Inflammatory macrophage (primary cell): ENCODE measurements around the gene GADD45GIP1.
"Not testable (repeated sequence)": the region's sequence is repeated elsewhere in the genome, so short reads cannot be mapped to it uniquely, and the experiment has no call there.

Experiments
- DNase-seq, 2 donors: peaks; one replicate each; pipeline ENCODE4 v3.0.0-alpha.2; 2020 to 2022

Gene GADD45GIP1

GRCh38 chr19:12938779-12939601 lies 18.0 kb downstream of the GADD45GIP1 start:
- DNase-seq = peak; percentile 57 to 80

GRCh38 chr19:12937927-12938778 lies 18.9 kb downstream of the GADD45GIP1 start, which contains the start of gene CALR:
CALR (plus strand) TSS chr19:12938609; CDS start chr19:12938680, 71 bp downstream.
- DNase-seq = peak; percentile 100

- DNase-seq = peak; percentile 58 to 64
Measured at GRCh38 chr19:12937093-12937926, 19.7 kb downstream of the GADD45GIP1 start.

- DNase-seq = peak in 1 of 2 donors; percentile 14
Measured at GRCh38 chr19:12936582-12936981, 20.4 kb downstream of the GADD45GIP1 start.

- no peak for DNase-seq
Measured at GRCh38 chr19:12935071-12935470, 22.0 kb downstream of the GADD45GIP1 start.

DNA sequence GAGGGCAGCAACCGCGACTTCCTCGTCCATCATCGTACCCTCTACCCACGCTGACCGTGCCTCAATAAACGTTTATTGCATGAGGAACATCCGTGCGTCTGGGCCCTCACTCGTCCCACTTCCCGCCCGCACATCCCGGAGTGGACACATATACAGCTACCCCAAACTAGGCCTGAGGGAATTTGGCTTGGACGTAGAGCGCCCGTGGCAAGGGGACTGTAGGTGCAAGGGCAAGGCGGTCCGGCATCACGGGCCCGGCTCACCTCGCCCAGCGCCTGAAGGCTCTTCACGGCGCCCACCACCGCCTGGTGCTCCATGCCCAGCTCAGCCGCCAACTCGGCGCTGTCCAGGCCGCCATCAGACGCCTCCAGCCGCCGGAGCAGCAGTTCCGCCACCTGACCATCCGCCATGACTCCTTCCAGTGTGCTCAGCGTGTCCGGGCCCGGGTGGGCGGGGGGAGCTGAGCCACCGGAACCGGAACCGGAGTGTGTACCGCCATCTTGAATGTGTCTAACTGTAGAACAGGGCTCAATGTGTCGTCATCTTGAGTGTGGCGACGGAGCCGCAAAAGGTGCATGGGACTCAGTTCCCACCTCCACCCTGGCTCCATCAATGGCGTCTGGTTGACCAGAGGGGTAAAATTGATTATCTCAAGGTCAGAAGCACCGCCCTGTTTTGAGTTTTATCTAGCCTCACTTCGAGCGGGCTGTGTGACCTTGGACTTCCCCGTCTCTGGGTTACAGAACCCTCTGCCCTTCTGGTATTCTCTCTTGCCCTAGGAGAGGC lies 23.5 kb downstream of the GADD45GIP1 start, which contains the start of gene FARSA:
TSS of gene FARSA (minus strand) at position 425 of the 786 bp plus-strand sequence. CDS start at position 410, 15 bp downstream.
- peak; percentile 93 to 96 for DNase-seq

DNA sequence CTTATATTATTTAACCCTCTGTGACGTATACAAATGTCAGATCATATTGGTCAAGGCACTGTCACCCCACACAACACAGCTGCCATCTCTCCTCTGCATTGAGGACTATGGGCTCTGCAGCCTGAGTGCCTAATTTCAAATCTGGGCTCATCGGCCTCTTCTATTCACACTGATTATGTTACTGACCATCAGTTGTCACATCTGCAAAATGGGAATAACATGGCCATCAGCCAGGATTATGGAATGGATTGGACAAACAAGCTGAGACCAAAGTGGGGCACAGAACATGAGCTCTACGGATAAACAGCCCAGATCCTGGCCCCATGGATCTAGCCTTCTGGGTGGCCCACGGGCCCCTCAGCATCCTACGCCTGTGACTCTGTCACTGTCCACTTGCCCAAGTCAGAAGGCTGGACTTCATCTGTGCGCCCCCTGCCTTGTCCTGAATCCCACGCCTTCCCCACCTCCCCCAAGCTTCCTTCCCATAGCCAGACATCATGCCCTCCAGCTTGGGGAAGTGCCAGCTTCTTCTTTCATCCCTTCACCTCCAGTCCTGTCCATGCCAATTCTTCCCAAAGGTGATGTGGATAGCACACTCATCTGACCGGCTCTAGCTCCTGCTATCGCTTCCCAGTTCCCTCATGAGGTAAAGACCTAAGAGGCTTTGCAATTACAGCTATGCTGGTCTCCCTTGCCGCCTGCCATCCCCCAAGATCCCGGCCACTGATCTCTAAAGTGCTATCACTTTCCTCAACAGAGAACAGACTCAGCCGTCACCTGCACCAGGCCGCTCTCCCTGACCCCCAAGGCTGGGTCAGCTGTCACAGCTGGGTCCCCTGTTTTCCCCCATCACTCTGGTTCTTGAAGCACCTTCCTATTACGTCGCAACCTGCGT lies 24.4 kb downstream of the GADD45GIP1 start:
- DNase-seq = peak; percentile 29 to 61

DNA sequence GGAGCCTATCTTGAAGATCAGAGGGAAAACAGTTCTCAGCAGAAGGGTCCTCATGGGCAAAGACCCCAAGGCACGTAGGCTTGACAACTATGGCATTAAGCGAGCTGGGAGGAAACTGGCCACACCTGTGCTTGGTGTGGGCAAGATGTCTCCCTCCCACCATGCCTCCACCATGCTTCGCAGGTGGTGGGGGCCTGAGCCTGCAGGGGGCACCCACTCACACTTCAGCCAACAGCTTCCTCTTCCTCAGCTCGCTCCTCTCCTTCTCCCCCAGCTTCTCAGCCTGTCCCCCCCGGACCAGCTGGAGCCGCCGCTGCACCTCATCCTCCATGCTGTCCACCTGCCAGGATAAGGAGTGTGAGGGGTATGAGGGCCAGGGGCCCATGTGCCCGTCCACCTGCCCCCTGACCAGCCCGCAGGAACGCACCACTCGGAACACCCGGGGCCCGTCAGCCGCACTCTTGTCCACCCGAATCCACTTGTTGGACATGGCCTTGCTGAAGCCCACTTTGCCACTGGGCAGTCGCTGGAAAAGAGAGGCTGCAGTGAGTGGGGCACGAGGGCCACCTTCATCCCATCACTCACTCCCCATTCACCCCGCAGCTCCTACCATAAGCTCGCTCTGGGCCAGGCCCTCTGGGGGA lies 26.9 kb downstream of the GADD45GIP1 start:
- DNase-seq = no peak

DNA sequence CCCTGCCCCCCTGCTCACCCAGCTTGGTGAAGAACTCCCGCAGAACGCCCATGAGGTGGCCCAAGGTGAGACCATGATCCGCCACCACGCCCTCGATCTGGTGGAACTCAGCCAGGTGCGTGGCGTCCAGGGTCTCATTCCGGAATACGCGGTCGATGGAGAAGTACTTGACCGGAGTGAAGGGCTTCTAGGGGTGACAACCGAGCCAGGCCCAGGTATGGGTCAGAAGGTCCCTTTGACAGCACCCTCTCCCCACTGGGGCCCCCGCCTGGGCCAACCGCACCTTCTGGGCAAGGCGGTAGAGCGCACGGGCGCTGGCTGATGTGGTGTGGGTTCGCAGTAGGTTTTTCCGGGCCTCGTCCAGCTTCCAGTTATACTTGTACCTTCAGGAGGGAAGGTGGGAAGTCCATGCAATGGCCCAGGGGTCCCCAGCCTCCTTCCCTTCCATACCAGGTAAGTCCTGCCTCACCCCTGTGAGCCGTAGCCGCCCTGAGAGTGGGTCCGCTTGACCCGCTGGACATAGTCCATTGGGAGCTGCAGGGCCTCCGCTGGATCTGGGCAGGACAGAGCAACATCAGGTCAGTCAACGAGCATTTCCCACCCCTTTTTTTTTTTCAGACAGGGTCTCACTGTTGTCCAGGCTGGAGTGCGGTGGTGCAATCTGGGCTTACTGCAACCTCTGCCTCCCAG lies 32.3 kb downstream of the GADD45GIP1 start:
- no peak for DNase-seq

GRCh38 chr19:12922959-12923358 lies 34.1 kb downstream of the GADD45GIP1 start:
- no peak for DNase-seq

DNA sequence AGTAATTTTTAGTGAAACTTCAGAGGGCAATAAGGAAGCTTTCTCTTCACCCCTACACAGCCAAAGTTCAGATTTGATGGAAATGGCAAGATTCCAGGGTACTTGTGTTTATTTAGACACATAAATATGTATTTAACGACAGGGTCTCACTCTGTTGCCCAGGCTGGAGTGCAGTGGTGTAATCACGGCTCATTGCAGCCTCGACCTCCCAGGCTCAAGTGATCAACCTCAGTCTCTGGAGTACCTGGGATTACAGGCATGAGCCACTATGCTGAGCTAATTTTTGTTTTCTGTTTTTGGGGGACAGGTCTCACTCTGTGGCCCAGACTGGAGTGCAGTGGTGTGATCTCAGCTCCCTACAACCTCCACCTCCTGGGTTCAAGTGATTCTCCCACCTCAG lies 36.0 kb downstream of the GADD45GIP1 start:
- DNase-seq = no peak

GRCh38 chr19:12918253-12918652 lies 38.8 kb downstream of the GADD45GIP1 start:
- DNase-seq = no peak

- not testable (repeated sequence) for DNase-seq
Measured at GRCh38 chr19:12915860-12916259, 41.2 kb downstream of the GADD45GIP1 start.

- DNase-seq = peak; percentile 45 to 60
Measured at GRCh38 chr19:12913851-12914690, 43.0 kb downstream of the GADD45GIP1 start.

- DNase-seq = no peak
Measured at GRCh38 chr19:12913011-12913561, 43.9 kb downstream of the GADD45GIP1 start.

- DNase-seq = no peak
Measured at GRCh38 chr19:12912571-12912970, 44.5 kb downstream of the GADD45GIP1 start.

- DNase-seq = no peak
Measured at GRCh38 chr19:12907166-12907565, 49.9 kb downstream of the GADD45GIP1 start.
